Measurements from ENCODE around the gene SPSB4.
"Not testable (repeated sequence)": the region's sequence is repeated elsewhere in the genome, so short reads cannot be mapped to it uniquely, and the experiment has no call there.

SPSB4 gene

GRCh38 chr3:141096981-141097380 lies 45.8 kb downstream of the SPSB4 start:
- no peak for DNase-seq

- DNase-seq, result no peak
Observed at GRCh38 chr3:141100112-141100511, 49.0 kb downstream of the SPSB4 start.

GRCh38 chr3:141100531-141101320 lies 49.6 kb downstream of the SPSB4 start:
- no peak for DNase-seq

GRCh38 chr3:141102372-141102771 lies 51.2 kb downstream of the SPSB4 start:
- DNase-seq, result no peak

GRCh38 chr3:141103067-141103466 lies 51.9 kb downstream of the SPSB4 start:
- DNase-seq, result no peak

- no peak for DNase-seq
Observed at GRCh38 chr3:141103503-141103902, 52.4 kb downstream of the SPSB4 start.

GRCh38 chr3:141104151-141104821 lies 53.1 kb downstream of the SPSB4 start:
- DNase-seq, result no peak

- DNase-seq, result no peak
Observed at GRCh38 chr3:141105828-141106628, 54.9 kb downstream of the SPSB4 start.

GRCh38 chr3:141106842-141107241 lies 55.7 kb downstream of the SPSB4 start:
- DNase-seq, result no peak

- DNase-seq, result no peak
Observed at GRCh38 chr3:141108039-141108438, 56.9 kb downstream of the SPSB4 start.

GRCh38 chr3:141109751-141110150 lies 58.6 kb downstream of the SPSB4 start:
- DNase-seq, result no peak

- no peak for DNase-seq
Observed at GRCh38 chr3:141110322-141110721, 59.2 kb downstream of the SPSB4 start.

- no peak for DNase-seq
Observed at GRCh38 chr3:141111364-141112155, 60.4 kb downstream of the SPSB4 start.

- no peak for DNase-seq
Observed at GRCh38 chr3:141112686-141113297, 61.6 kb downstream of the SPSB4 start.

- not testable (repeated sequence) for DNase-seq
Observed at GRCh38 chr3:141113680-141114079, 62.5 kb downstream of the SPSB4 start.

- DNase-seq, result no peak
Observed at GRCh38 chr3:141114179-141114745, 63.1 kb downstream of the SPSB4 start.

GRCh38 chr3:141114816-141115460 lies 63.8 kb downstream of the SPSB4 start:
- no peak for DNase-seq

GRCh38 chr3:141115789-141116541 lies 64.8 kb downstream of the SPSB4 start:
- no peak for DNase-seq

- DNase-seq, result no peak
Observed at GRCh38 chr3:141116721-141117120, 65.6 kb downstream of the SPSB4 start.

GRCh38 chr3:141117982-141118381 lies 66.8 kb downstream of the SPSB4 start:
- not testable (repeated sequence) for DNase-seq
